Measurements from ENCODE around the gene HELT.
A peak's percentile ranks its signal among the peaks of the same experiment; 100 is the strongest.

HELT gene

DNA sequence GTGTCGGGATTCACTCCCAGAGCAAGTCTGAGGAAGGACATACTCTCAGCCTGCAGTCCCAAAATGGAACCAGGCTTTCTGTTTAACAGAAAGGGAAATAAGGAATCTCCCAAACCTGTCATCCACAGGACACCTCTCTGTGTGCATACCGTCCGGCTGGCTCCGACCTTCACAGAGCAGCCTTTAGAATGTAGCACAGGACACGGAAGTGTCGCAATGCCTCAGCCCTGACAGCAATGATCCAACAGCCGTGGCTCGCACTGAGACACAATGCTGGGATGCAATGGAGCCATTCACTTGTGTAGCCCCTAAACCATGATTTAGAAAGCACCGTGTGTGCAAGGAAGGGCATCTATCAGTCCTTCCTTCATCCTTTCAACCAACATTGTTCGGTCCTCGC lies 15.5 kb upstream of the HELT start:
- intact Hi-C loops (cut with DNase I): loop anchor here (10.0 kb wide), 2 partner anchors 92 to 258 kb away; no protein-coding TSS in a partner anchor
- DNase-seq: peak in 1 of 10 donors; percentile 46

DNA sequence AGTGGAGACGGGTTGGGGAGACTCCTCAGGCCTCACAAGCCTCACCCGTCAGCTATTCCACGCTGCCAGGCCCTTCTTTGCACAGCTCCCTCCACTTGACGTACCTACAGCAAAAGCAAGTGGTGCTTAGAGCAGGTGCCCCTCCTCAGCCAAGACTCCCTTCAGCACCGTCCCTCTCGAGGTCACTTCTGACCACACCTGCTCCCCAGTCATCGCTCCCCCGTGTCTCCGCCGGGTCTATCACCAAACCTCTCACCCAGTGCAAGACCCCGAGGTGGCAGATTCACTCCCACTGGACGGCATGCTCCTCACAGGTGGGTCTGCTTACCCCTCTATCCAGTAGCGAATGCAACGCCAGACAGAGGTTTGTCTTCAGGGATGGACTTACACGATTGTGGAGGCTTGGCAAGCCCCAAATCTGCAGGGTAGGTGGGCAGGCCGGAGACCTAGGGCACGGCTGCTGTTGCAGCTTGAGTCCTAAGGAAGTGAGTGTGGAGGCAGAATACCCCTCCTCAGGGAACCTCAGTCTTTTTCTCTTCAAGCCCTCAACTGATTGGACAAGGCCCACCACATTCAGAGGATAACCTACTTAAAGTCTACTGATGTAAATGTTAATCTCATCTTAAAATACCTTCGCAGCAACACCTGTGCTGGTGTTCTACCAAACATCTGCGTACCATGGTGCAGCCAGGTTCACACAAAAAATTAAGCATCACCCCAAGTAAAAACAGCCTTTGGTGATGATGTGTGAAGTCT lies 14.5 kb upstream of the HELT start:
- intact Hi-C loops (cut with DNase I): loop anchor here (10.0 kb wide), 2 partner anchors 91 to 259 kb away; no protein-coding TSS in a partner anchor
- peak in 1 of 10 donors; percentile 54 for DNase-seq

DNA sequence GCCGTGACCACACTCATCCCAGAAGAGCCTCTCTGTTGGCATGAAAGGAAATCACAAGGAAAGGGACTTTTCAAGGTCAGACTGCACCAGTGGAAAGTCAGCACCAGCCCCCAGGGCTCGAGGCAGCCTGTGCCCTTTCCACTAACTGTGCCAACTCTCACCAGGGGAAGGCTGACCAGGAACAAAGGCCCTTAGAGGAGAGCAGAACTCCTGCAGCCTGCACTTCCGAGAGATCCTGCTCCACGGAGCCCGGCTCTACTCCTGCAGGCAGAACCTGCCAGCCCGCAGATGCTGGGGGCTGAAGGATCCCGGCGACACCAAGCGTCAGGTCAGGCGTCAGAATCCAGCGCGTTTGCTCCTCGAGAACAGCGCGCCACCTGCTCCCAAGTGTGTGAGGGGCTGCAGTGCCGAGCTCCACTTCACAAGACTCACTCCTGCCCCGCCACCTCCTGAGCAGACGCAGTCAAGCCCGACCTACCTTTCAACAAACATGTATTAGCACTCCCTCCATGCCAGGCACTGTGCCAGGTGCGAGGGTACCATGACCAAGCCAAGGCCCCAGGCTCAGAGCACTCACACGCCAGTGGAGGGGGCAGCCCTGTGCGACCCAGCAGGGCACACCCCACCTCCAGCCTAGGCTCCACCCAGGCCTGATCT lies 13.6 kb upstream of the HELT start:
- peak in 3 of 10 donors; percentile 16 to 87 (median 22) for DNase-seq
- intact Hi-C loops (cut with DNase I): loop anchor here (5.0 to 10.0 kb wide), 3 partner anchors 90 to 260 kb away; no protein-coding TSS in a partner anchor

DNA sequence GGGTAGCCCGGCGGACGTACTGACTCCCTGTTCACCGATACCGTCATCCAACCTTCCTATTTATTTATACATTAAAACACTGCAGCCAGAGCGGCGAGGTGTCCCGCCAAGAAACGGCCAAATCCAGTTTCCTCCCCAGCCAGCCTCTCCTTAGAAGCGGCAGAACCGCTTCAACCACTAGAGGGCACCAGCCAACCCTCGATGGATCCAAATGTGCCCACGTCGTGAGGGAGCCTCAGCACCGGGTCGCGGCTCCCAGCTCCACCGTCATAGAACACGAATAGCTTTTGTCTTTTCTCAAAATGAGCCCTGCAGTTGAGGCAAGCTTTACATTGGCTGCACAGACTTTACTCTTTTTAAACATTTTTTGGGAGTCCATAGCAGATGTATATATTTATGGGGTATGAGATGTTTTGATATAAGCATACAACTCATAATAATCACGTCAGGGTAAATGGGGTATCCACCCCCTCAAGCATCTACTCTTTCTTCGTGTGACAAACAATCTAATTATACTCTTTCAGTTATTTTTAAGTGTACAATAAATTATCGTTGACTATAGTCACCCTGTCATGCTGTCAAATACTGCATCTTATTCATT lies 13.0 kb upstream of the HELT start:
- intact Hi-C loops (cut with DNase I): loop anchor here (5.0 to 10.0 kb wide), 3 partner anchors 89 to 261 kb away; no protein-coding TSS in a partner anchor
- DNase-seq: peak; percentile 59 to 96 (median 83)

DNA sequence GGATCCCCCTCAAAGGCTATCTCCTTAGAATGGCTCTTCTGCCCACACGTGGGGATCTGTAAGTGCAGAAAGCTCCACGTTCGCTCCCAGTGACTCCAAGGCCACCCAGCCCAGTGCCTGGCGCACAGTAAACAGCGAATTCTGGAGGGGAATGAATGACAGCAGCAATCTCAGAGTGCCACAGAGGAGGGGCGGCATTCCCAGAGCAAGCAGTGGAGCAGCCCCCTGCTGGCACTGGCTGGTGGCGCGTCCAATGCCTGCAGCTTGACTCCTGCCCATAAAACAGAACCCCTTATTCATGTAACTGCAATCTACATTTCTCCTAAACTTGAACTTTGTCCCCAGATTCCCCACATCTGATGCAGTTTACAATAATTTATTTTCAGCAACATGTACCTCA lies 6.9 kb upstream of the HELT start:
- peak in 1 of 10 donors; percentile 64 for DNase-seq
- intact Hi-C loops (cut with DNase I): no loop called here

DNA sequence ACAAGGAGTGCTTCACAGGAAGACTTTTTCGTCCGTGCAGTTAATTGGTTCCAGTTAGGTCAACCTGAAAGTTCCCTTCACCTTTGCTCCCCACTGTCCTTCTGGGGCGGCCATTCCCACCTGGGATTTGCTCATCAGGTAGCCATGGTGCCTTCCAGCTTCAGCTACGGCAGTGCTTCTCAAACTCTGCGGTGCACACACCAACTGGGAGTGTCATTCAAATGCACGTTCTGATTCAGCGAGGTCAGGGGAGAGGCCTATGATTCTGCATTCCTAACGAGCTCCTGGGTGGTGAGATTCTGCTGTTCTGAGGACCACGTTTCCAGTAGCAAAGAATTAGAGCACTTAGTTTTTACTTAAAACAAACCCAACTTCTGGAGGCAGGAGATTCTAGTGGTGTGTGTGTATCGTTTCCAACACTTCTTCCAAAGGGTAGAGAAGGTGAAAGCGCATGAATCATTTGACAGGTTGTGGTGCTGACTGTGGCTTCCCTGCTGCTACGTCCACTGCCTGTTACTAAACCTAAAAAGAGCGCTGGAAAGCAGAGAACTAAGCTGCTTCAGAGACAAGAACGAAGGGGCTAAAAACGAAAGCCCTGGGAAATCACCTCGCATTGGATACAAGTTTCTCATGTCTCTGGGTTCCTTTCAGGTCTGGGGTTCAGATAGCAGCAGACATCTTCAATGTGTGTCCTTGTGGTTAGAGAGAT lies 4.7 kb upstream of the HELT start:
- intact Hi-C loops (cut with DNase I): no loop called here
- DNase-seq: peak in 1 of 10 donors; percentile 53

DNA sequence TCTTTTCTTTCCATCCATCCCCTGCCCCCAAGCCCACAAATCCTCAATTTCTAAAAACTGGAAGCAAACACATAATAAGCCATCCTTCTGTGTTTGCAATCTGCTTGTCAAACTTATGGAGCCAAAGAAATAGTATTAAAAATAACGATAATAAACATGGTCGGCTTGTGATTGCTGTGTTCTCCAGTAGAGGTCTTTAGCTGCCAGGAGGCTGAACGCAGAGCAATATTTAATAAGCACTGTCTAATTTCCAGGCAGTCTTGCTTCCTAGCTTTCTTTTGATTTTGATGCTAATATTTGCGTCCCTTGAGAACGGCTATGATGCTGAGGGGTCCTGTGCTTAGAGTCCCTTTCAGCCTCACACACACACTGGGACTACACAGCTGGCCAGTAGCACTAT lies 3.2 kb upstream of the HELT start:
- intact Hi-C loops (cut with DNase I): no loop called here

DNA sequence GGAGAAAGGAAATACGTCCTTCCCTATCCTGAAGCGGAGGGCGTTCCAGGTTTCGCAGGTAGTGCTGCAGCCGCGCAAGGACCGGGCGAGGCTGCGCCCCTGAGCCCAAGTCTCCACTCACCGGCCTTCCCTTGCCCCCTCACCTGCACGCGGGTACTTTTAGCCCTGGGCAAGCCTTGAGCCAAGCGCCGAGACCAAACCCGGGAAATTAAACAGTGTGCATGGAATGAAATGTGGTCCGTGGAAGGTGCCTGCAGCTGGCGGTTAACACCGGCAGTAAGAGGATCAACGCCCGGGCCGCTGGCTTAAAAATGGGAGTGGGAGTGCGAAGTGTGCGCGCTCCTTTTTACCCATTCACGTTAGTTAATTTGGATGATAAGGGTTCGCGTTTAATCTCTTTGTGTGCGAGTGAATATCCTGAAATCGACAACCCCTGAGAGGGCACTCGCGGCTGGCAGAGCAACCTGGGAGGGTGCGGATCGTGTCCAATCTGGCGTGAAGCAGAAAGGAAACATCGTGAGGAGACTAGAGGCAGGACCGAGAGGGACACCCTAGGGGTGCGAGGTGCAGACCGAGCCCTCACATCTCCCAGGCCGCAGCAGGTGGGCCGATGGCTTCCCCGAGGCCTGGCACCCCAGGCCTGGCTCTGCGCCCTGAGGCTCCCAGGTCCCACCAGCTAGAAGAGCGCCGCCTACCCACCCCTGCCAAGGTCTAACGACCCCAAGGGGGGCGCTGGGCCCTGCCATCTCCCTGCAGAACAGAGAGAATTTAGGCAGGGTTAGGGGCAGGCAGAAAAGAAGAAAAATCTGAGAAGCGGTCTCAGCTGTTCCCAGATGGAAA lies 2.0 kb upstream of the HELT start:
- intact Hi-C loops (cut with DNase I): no loop called here
- DNase-seq: peak in 1 of 10 donors; percentile 81

More for the DNA sequence above, 3.2 kb upstream of the HELT start:
- peak in 1 of 10 donors; percentile 7 for DNase-seq

DNA sequence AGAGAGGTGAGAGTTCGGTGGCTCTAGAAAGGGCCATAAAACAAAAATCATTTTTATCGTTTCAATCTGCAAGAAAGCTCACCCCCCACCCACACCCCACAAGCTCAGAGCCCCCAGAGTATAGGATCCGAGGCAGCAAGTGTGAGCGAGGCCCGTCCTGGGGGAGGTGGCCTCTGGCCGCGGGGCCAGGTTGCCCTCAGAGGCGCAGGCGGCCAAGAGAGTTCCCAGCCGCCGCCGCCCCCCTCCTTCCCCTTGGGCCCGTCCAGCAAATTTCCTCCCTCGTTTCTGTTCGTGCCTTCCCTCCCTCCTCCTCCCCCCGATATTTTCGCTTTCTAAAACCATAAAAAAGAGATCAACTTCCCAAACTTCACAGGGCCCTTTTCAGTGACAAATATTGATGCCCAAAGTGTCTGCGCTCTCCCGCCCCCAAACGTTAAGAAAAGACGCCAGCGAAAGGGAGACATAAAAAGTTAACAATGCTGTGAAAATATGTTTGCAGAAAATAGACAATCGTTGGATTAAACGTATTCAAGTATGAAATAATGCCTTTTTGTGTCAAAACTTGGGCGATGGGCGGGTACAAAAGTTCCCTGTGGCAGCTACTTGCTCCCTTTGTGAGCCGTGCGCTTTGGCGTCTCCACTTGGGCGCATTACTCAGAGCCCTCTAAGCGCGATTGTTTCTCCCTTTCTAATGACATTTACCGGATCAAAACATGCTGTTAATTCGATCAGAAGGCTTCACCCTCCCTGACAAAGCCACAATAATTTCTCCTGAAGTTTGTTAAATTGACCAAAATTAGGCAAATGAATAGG lies 1.1 kb upstream of the HELT start:
- intact Hi-C loops (cut with DNase I): no loop called here
- DNase-seq: peak in 1 of 10 donors; percentile 20

DNA sequence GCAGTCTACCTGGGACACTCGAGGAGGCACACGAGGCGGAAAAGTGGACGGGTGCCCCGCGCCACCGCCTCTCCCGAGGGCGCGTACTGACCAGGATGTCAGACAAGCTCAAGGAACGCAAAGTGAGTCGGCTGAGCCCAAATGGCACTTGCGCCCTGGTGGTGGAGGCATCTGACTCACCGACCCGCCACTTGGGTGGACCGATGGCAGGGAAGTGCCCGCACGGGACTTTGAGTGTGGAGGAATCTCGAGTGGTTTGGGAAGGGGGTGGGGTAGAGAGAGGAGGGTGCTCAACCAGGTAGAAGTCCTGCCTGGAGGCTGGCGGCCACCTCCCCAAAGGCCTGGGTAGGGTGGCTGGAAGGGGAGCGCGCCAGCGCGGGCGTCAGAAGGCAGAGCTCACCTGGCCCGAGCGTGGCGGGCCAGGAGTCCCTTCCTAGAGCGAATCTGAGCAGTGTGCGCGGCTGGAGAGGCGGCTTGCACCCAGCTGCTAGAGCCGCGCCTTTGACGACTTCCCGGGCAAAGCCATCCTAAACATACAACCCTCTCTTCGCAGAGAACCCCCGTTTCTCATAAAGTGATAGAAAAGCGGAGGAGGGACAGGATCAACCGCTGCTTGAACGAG lies 655 bp downstream of the HELT start:
- DNase-seq: peak in 1 of 10 donors; percentile 77

DNA sequence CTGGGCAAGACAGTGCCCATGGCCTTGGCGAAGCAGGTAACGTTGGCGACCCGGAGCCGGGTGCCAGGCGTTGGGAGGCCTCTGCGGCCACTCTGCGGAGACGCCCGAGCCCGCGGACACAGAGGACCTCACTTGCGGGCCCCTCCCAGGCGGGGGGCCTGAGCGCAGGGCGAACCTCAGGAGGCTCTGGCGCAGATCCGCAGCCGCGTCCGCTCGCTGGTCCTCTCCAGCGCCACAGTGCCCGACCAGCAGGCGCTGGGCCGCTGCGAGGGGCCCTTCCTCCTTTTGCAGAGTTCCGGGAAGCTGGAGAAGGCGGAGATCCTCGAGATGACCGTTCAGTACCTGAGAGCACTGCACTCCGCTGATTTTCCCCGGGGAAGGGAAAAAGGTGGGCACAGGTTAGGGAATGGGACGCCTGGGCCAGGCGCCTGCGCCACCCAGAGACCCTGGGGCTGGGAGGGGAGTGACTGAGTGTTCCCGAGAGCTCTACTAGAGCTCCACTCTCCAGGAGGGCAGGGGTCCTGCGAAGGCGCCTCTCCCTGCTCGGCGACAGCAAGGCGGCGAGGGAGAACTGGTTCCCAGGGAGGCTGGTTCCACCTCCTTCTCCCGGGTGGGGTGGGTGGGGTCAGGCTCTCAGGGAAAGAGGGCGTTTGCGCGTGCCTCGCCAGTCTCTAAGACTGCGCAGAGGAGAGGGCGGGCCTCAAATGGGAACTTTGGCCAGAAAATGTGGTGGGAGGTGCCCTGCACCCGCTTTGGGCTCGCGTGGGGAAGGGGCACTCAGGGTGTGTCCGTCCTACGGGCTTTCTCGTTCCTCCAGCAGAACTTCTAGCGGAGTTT lies 1.4 kb downstream of the HELT start:
- intact Hi-C loops (cut with DNase I): no loop called here
- peak in 1 of 10 donors; percentile 74 for DNase-seq

More for the DNA sequence above, 655 bp downstream of the HELT start:
- intact Hi-C loops (cut with DNase I): no loop called here

DNA sequence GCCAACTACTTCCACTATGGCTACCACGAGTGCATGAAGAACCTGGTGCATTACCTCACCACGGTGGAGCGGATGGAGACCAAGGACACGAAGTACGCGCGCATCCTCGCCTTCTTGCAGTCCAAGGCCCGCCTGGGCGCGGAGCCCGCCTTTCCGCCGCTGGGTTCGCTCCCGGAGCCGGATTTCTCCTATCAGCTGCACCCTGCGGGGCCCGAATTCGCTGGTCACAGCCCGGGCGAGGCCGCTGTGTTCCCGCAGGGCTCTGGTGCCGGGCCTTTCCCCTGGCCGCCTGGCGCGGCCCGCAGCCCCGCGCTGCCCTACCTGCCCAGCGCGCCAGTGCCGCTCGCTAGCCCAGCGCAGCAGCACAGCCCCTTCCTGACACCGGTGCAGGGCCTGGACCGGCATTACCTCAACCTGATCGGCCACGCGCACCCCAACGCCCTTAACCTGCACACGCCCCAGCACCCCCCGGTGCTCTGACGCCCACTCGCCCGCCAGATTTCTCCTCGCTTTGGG lies 2.1 kb downstream of the HELT start:
- peak in 6 of 10 donors; percentile 9 to 84 (median 48) for DNase-seq
- intact Hi-C loops (cut with DNase I): no loop called here

DNA sequence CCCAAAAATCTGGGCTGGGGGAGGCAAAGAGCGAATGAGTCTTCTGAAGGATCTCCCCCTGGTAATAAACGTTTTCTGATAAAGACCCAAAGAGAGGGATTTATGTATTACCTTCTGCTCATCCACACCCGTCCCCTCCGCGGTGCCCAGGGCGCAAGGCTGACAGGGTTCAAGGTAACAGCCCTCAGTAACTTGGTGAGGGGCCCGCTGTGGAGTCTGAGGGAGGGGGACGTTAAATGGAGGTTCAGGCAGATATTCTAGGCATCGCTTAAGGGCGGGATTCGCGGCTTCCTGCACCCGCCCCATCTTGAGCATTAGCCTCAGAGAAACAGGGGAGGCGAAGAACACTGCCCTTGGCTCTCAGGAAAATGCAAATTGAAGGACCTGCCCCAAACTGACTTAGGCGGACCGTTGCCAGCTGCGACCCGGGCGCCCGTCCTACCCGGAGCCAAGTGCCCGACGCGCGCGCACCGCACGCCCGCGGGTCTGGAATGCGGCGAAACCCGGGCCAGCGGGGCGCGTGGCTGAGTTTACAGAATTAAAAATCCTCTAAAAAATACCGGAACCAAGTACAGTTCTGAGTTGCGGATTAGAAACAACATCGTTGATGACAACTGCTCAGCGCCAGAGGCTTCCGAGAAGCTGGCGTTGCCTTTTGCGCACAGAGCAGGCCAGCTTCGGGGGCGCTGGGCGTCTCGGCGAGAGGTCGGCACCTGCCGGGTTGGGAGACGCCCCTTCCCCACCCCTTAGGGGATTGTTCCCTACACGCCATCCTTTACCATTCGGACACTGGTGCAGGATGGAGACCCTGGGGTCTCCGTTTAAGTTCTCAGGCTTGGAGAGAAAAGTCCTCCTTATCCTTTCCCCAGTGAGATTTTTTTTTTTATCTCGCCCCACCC lies 2.8 kb downstream of the HELT start:
- DNase-seq: peak in 1 of 10 donors; percentile 49
- intact Hi-C loops (cut with DNase I): no loop called here

DNA sequence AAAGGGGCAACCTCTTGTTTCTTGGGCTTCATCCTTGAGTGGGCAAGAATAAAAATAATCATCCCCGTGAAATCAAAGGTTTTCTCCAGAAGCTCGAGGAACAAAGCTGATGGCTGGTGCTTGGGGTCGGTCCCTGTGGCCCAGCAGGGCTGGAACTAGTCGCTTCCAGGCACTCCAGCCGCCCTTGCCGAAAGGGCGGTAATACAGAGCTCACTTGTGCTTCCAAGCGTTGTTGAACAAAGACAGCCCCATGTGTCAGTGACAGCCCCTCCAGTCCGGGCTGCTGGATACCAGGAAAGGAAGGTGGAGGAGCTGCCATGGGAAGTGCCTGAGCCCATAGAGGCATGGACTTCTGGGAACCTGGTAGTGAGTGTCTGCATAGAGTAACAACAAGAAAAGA lies 5.2 kb downstream of the HELT start:
- peak in 1 of 10 donors; percentile 59 for DNase-seq
- intact Hi-C loops (cut with DNase I): no loop called here

DNA sequence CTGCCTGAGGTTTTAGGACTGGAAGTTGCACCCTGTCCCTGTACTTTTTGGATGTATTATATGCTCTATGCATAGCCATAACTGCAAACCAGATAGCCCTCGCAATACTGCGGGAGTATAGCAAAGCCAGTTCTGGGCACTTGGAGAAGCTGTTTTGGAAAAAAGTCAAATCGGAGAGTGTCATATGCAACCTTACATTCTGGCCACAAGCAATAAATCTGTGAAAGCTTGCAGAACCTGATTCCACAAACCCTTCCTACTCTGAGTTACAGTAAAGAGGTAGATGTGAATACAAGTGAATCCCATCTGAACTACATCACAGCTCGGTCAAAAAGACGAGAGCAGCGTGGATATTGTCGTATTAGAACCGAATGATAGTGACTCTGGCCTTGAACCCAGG lies 10.3 kb downstream of the HELT start:
- intact Hi-C loops (cut with DNase I): no loop called here
- no peak for DNase-seq

DNA sequence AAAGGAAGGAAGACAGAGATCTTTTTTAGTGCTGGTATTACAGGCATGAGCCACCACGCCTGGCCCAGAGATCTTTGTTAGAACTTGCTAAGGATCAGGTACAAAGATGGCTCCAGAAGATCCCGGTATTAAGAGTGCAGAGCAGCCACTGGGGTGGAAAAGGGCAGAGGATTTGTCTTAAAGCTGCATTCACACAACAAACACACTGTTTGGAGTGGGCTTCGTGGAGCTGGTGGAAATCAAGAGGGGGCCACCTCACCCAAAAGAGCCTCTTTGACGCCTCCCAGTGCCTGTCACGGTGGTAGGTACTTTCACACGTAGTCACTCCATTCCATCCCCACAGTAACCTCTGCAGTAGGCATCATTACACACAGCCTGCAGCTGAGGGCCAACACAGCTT lies 13.3 kb downstream of the HELT start:
- intact Hi-C loops (cut with DNase I): loop anchor here (10.0 kb wide), 1 partner anchor 153 kb away; no protein-coding TSS in a partner anchor
- peak in 1 of 10 donors; percentile 27 for DNase-seq

Measured in posterior cingulate gyrus (tissue), 11 donors.